ENCODE results near the gene MPPED1. TPM values are rescaled to one million over a fixed set of nuclear protein-coding genes. Genes with fewer than 3 reads are reported as not detected.
A peak's percentile ranks its signal among the peaks of the same experiment; 100 is the strongest.

The MPPED1 gene
- total RNA-seq, 1 donor from 2014 or later: 1.7 TPM

GRCh38 chr22:43384863-43385262, 27.0 kb upstream of the MPPED1 start:
- Mint-ChIP-seq H3K4me3 (no peak overlapping the region), H3K9me3 (no peaks in the 10 kb centered on the region), H3K36me3 (ENCODE audit: low read depth) (no peaks in the 10 kb centered on the region), H3K27ac (ENCODE audit: unreplicated experiment) (no peak overlapping the region), H3K4me1 (no peaks in the 10 kb centered on the region), H3K27me3 (ENCODE audit: low read depth) (peaks cover 55% of the 10 kb centered on the region)
- no peak for TF ChIP-seq CTCF (conservative IDR thresholded peaks at IDR 0.05)
- DNase-seq (ENCODE audit: low read depth, low spot score): no peak

GRCh38 chr22:43385770-43386641, 25.8 kb upstream of the MPPED1 start:
- H3K4me3 Mint-ChIP-seq: no peak overlapping the region
- no peaks in the 10 kb centered on the region for H3K9me3 Mint-ChIP-seq
- H3K4me1 Mint-ChIP-seq: no peaks in the 10 kb centered on the region
- peak; percentile 85 for DNase-seq (ENCODE audit: low read depth, low spot score)
- H3K36me3 Mint-ChIP-seq (ENCODE audit: low read depth): no peaks in the 10 kb centered on the region
- peak; percentile 94 for TF ChIP-seq CTCF (conservative IDR thresholded peaks at IDR 0.05)
- no peak overlapping the region for H3K27ac Mint-ChIP-seq (ENCODE audit: unreplicated experiment)
- H3K27me3 Mint-ChIP-seq (ENCODE audit: low read depth): peaks cover 47% of the 10 kb centered on the region

- DNase-seq (ENCODE audit: low read depth, low spot score): no peak
- Mint-ChIP-seq H3K27me3 (ENCODE audit: low read depth) (peaks cover 44% of the 10 kb centered on the region), H3K4me1 (peaks cover 5% of the 10 kb centered on the region), H3K9me3 (no peaks in the 10 kb centered on the region), H3K4me3 (no peak overlapping the region), H3K36me3 (ENCODE audit: low read depth) (no peaks in the 10 kb centered on the region), H3K27ac (ENCODE audit: unreplicated experiment) (no peak overlapping the region)
- TF ChIP-seq CTCF (conservative IDR thresholded peaks at IDR 0.05): no peak
These were observed 24.0 kb upstream of the MPPED1 start for GRCh38 chr22:43387815-43388214.

- Mint-ChIP-seq H3K27me3 (ENCODE audit: low read depth) (peaks cover 44% of the 10 kb centered on the region), H3K4me3 (no peak overlapping the region)
These were observed 23.4 kb upstream of the MPPED1 start for GRCh38 chr22:43388420-43388851.

GRCh38 chr22:43389227-43389836, 22.5 kb upstream of the MPPED1 start:
- Mint-ChIP-seq H3K27me3 (ENCODE audit: low read depth) (peaks cover 40% of the 10 kb centered on the region), H3K27ac (ENCODE audit: unreplicated experiment) (no peak overlapping the region)

More at GRCh38 chr22:43388420-43388851, 23.4 kb upstream of the MPPED1 start:
- Mint-ChIP-seq H3K36me3 (ENCODE audit: low read depth) (no peaks in the 10 kb centered on the region), H3K27ac (ENCODE audit: unreplicated experiment) (no peak overlapping the region), H3K9me3 (no peaks in the 10 kb centered on the region), H3K4me1 (peaks cover 10% of the 10 kb centered on the region)
- peak; percentile 93 for DNase-seq (ENCODE audit: low read depth, low spot score)
- TF ChIP-seq CTCF (conservative IDR thresholded peaks at IDR 0.05): peak; percentile 99

More at GRCh38 chr22:43389227-43389836, 22.5 kb upstream of the MPPED1 start:
- Mint-ChIP-seq H3K36me3 (ENCODE audit: low read depth) (no peaks in the 10 kb centered on the region), H3K4me1 (peaks cover 16% of the 10 kb centered on the region), H3K9me3 (peaks cover 4% of the 10 kb centered on the region), H3K4me3 (no peak overlapping the region)
- DNase-seq (ENCODE audit: low read depth, low spot score): no peak
- TF ChIP-seq CTCF (conservative IDR thresholded peaks at IDR 0.05): no peak
